Uterus (tissue), 2 donors: ENCODE data around the gene HBEGF.

Experiments used
- CTCF ChIP-seq, 4 experiments: fragments of 200-600 bp in 2 of 4; fragments of 450-650 bp in 2 of 4; sonication (generic) in 2 of 4; IDR thresholded peaks; one replicate each; pipeline ENCODE4 v1.5.1; 2016 to 2019; ENCODE audit warnings: antibody characterized with exemption in 4 of 4, mild to moderate bottlenecking in 2 of 4, moderate library complexity in 1 of 4
- POLR2A ChIP-seq, 2 donors: fragments of 450-650 bp; IDR thresholded peaks; one replicate each; pipeline ENCODE4 v1.6.1; 2016; ENCODE audit warnings: antibody characterized with exemption in 2 of 2, mild to moderate bottlenecking in 1 of 2, moderate library complexity in 1 of 2

- TF ChIP-seq CTCF (IDR thresholded peaks at IDR 0.05), result no peak
- TF ChIP-seq POLR2A (IDR thresholded peaks at IDR 0.05), result no peak
These were observed 47.3 kb downstream of the HBEGF start for GRCh38 chr5:140299056-140299455.
